Adrenal gland (tissue), 5 donors: ENCODE measurements around the gene HOXC6.

Experiments
- POLR2A ChIP-seq, 2 donors: fragments of 450-650 bp; IDR thresholded peaks; one replicate each; pipeline ENCODE4 v1.6.1; 2017; ENCODE audit warnings: antibody characterized with exemption in 2 of 2, mild to moderate bottlenecking in 2 of 2, moderate library complexity in 1 of 2
- TF ChIP-seq, protein P1 (sequence below), 6 experiments: fragments of 450-650 bp in 4 of 6; fragments of 200-600 bp in 2 of 6; sonication (generic) in 1 of 6; IDR thresholded peaks; 1 replicate in 5 of 6; 2 replicates in 1 of 6; pipeline versions ENCODE4 v1.5.1 to v1.8.0; 2016 to 2021; ENCODE audit warnings: antibody characterized with exemption in 6 of 6, mild to moderate bottlenecking in 2 of 6, moderate library complexity in 1 of 6
- donor health status: DM: no; HTN: no; CAD: no.

DNA sequence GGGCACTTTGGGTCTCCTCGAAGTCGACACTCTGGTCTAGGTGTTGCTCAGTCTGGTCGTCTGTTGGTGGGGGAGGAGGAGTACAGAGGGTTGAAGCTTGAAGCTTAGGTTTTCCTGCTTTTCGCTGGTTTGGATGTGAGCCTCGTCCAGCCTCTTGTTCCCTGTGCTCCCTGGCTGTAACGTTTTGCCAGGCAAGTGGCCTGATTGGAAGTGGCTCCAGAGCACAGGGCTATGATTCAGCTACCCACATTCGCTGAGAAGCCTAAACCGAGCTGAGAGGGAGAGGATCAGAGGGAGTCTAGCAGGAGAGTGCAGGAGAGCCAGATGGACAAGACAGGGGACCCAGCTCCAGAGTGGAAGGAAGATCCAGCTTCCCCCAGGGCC is 37.2 kb upstream of the HOXC6 start:
- TF ChIP-seq, protein P1, sequence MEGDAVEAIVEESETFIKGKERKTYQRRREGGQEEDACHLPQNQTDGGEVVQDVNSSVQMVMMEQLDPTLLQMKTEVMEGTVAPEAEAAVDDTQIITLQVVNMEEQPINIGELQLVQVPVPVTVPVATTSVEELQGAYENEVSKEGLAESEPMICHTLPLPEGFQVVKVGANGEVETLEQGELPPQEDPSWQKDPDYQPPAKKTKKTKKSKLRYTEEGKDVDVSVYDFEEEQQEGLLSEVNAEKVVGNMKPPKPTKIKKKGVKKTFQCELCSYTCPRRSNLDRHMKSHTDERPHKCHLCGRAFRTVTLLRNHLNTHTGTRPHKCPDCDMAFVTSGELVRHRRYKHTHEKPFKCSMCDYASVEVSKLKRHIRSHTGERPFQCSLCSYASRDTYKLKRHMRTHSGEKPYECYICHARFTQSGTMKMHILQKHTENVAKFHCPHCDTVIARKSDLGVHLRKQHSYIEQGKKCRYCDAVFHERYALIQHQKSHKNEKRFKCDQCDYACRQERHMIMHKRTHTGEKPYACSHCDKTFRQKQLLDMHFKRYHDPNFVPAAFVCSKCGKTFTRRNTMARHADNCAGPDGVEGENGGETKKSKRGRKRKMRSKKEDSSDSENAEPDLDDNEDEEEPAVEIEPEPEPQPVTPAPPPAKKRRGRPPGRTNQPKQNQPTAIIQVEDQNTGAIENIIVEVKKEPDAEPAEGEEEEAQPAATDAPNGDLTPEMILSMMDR (IDR thresholded peaks at IDR 0.05): no peak
- no peak for TF ChIP-seq POLR2A (IDR thresholded peaks at IDR 0.05)
